Measurements from ENCODE around the gene ITSN1.
"Not testable (repeated sequence)": the region's sequence is repeated elsewhere in the genome, so short reads cannot be mapped to it uniquely, and the experiment has no call there.

The ITSN1 gene

DNA sequence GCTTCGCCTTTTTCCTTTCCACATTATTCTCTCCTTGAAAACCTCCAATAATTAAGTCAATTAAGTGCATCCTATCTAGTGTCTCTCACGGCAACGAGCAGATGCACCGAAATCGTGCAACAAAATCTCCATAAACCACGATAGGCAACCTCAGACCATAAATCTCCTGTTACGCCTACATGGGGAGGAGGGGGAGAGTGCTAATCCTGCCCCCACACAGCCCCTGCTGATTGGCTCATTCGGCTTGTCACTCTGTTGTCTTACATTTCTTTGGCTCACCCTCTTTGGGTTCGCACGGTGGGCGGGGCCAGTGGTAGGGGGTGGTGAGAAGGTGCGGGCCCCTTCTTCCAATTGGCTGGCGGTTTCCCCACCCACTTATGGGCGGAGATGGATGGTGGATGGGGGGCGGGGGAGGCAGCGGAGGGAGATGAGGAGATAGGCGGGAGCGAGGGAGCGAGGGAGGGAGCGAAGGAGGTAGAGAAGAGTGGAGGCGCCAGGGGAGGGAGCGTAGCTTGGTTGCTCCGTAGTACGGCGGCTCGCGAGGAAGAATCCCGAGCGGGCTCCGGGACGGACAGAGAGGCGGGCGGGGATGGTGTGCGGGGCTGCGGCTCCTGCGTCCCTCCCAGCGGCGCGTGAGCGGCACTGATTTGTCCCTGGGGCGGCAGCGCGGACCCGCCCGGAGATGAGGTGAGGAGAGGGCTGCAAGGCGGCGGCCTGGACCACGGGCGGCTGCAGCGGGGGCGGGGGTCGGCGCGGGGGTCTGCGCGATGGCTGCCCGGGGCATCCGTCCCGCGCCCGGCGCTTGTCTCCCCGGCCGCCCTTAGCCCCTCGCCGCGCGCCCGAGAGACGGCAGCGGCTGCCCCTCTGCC lies at the start of gene ITSN1:
ITSN1 (plus strand) TSS at position 475 of the 869 bp plus-strand sequence. CDS start 76,328 bp downstream, outside the sequence.
- peak; percentile 99 for DNase-seq (ENCODE audit: low read depth)

DNA sequence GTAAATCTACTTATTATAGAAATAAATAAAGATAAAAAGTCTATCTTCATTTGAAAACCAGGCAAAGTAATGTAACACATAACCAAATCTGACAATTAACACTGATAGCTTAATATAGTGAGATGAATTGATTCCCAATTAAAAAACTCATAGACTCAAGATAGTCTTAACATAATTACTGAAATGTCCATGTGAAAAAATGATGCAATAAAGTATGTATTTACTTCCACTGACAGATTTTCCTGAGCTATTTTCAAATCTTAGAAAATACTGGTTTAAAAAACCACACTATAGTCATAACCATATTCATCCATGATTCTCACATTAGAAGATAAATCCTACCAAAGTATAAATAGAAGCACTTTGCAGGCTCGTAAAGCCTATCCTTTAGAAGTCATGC lies 44.2 kb upstream of the ITSN1 start:
- DNase-seq (ENCODE audit: low read depth), result no peak

GRCh38 chr21:33608559-33608958 lies 33.7 kb upstream of the ITSN1 start:
- no peak for DNase-seq (ENCODE audit: low read depth)

DNA sequence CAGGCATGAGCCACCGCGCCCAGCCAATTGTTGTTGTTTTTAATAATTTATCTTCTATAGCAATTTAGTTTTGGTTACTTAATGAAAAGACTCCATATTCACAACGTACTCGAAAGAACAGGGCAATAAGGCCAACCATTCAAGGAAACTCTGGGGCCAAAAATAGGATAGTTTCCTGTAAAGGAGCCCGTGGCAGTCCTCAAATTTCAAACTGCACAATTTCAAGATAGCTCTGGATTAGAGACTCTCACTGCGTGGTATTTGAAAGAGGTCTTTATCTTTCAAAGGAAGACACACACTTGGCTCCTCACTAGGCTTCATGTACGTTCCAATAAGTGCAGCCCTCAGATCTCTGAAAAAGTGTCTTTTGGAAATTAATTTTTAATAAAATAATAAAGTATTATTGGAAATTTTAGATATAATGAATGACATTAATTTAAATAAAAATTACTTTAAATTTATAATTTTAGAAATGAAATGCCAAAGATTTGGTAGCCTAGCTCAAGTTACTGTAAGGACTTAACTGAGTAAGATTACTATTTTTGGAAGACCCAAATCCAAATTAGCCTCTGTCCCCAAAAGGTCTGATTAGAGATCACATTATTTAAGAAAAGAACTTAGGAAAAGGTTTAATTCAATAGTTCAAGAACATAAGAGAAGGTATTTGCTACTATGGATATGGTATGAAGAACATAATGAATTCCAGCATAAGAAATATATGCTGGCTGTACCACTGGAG lies 31.1 kb upstream of the ITSN1 start:
- DNase-seq (ENCODE audit: low read depth), result no peak

- not testable (repeated sequence) for DNase-seq (ENCODE audit: low read depth)
Observed at GRCh38 chr21:33617565-33617964, 24.7 kb upstream of the ITSN1 start.

GRCh38 chr21:33618407-33618806 lies 23.9 kb upstream of the ITSN1 start:
- DNase-seq (ENCODE audit: low read depth), result no peak

DNA sequence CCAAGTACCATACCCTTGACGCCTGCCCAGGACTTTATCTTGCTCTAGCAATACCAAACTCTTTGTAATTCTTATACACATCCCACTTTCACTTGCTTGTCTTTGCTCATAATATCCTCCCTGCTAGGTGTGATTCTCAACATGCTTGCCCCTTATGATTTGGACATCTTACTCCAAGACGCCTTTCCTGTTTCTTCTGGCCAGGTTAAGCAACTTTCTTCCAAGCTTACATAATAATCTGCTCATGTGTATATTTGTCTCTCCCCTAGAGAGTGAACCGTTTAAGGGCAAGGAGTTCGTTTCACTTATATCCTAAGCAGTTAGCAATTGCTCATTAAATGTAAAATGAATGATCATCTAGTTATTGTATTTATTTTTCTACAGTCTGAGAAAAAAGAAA lies 22.6 kb upstream of the ITSN1 start:
- DNase-seq (ENCODE audit: low read depth), result no peak

DNA sequence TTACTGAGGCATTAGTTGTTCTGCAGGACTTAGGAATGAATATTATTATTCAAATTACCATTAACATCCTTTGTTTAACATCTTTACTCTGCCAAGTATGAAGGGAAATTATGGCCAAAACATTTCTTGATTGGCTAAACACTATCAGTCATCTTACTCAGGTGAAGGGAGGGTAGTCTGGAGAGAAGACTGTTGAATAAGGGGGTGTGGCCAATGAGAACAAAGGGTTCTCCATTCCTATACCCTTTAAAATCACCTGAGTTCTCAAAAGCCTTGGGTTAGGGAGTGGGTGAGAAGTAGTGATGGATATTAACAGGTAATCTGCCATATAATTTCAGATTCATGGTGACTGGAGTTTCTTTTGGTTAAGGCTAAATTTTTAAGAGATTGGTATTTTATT lies 20.0 kb upstream of the ITSN1 start:
- no peak for DNase-seq (ENCODE audit: low read depth)

DNA sequence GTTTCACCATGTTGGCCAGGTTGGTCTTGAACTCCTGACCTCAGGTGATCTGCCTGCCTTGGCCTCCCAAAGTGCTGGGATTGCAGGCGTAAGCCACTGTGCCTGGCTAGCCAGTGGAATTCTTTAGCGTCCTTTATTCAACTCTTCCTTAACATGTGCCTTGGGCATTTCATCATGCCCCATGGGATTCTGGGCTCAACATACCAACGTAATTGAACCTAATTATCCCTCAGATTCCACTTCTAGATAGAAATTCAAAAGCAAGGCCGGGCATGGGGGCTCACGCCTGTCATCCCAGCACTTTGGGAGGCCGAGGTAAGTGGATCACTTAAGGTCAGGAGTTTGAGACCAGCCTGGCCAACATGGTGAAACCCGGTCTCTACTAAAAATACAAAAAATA lies 16.1 kb upstream of the ITSN1 start:
- DNase-seq (ENCODE audit: low read depth), result not testable (repeated sequence)

DNA sequence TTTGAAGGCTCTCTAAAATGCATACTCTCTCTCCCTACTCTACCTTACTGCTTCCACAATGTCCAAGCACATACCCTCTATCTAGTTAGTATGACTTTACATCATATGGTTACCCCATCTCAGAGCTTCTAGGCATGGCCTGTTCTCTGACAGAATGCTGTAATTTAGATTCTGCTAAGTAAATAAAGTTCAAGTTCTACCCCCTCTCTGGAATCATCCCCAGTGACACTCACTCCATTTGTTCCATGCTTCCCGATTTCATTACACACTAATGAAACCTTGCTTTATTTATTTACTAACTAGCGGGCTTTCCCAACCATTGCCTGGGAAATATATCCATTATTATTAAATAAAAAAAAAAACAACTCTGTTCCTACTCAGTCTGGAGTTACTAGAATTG lies 8.0 kb upstream of the ITSN1 start:
- no peak for DNase-seq (ENCODE audit: low read depth)

- DNase-seq (ENCODE audit: low read depth), result no peak
Observed at GRCh38 chr21:33640697-33641351, 1.5 kb upstream of the ITSN1 start.

DNA sequence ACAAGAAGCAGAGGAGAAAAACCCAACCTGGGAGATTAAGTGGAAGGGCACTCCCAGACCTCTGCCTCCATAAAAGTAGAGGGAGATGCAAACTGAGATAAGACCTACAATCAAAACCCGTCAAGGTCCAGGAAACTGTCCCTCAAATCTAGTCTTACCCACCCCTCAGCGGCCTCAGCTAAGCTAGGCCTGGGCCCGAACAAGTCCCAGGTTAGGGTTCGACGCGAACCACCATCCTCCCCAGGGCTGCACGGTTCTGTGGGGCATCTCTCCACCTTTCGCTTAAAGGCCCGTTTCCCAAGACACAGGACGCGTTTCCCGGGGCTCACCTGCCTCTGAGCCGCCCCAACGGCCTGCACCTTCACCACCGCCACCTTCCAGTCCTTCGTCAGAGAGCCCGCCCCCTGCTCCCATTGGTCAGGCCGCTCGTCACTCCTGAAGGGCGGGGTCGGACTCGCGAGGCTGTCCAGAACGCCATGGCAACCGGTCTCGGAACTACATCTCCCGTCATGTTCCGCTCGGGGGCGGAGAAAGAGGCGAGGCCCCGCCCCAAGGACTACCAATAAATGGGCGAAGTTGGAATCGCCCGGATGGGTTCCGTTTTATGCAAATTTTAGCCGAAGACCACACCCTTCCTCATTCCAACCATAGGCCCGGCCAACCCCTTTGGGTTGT lies 812 bp upstream of the ITSN1 start, which contains the start of gene CRYZL1:
CRYZL1 (minus strand) TSS at position 390 of the 675 bp plus-strand sequence. CDS start 10,190 bp downstream, outside the sequence.
- DNase-seq (ENCODE audit: low read depth), result peak; percentile 99

- no peak for DNase-seq (ENCODE audit: low read depth)
Observed at GRCh38 chr21:33642896-33643657, 776 bp downstream of the ITSN1 start.

GRCh38 chr21:33643658-33644311 lies 1.5 kb downstream of the ITSN1 start:
- no peak for DNase-seq (ENCODE audit: low read depth)

DNA sequence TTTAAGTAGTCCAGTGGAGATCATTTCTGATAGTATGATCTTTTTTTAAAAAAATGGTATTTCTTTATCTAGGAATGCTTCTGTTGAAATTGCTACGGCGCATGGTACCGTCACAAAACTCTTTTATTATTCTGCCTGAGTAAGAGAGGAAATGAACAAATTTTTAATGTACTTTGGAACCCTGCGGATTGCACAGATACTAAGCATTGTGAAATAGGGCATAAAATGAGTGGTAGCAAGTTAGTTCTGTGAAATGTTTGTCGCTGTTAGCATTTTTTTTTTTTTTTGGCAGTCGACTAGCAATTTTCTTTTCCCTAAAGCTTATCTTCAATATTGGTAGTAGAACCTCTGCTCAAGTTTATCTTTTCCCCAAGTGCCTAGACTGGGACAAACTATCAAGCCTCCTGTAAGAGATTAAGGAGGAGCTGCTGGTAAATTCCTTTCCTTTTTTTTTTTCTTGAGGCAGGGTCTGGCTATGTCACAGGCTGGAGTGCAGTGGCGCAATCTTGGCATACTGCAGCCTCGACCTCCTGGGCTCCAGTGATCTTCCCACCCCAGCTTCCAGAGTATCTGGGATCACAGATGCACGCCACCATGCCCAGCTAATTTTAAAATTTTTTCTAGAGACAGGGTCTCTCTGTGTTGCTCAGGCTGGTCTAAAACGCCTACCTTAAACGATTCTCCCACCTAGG lies 2.2 kb downstream of the ITSN1 start:
- DNase-seq (ENCODE audit: low read depth), result no peak

DNA sequence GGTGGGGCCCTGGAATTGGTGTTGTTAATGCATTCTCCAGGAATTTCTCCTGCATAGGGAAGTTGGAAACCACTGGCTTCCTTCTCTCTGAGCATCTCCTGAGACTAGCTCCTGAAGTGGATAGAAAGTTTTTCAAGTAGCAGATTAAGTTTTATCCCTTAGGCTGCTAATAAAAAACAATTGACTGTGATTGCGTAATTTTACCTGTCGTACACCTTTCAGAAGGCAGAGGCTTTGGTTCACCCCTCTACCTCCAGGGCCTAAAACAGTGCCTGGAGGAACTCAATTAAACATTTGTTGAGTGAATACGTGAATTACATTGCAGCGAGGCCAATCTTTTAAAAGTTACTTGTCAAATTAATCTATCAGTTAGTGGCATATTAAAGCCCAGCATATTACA lies 3.4 kb downstream of the ITSN1 start:
- no peak for DNase-seq (ENCODE audit: low read depth)

GRCh38 chr21:33647587-33647986 lies 5.3 kb downstream of the ITSN1 start:
- DNase-seq (ENCODE audit: low read depth), result no peak

GRCh38 chr21:33648555-33648954 lies 6.3 kb downstream of the ITSN1 start:
- no peak for DNase-seq (ENCODE audit: low read depth)

DNA sequence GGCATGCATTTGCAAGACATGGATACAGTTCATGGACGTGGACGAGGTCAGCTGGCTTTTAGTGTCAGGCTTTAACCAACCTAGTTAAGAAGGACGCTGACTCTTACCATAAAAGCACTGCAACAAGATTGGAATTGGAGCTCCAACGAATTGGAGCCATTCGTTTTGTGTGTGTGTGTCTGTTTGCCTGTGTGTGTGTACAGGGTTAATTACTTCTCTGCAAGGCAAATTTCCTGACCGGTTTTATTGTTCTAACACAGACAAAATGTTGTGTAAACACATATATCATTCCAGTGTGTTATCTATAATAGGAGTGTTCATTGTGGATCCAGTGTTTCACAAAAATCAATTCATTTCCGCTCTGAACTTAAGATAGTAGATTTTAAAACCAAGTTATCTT lies 7.9 kb downstream of the ITSN1 start:
- DNase-seq (ENCODE audit: low read depth), result no peak

DNA sequence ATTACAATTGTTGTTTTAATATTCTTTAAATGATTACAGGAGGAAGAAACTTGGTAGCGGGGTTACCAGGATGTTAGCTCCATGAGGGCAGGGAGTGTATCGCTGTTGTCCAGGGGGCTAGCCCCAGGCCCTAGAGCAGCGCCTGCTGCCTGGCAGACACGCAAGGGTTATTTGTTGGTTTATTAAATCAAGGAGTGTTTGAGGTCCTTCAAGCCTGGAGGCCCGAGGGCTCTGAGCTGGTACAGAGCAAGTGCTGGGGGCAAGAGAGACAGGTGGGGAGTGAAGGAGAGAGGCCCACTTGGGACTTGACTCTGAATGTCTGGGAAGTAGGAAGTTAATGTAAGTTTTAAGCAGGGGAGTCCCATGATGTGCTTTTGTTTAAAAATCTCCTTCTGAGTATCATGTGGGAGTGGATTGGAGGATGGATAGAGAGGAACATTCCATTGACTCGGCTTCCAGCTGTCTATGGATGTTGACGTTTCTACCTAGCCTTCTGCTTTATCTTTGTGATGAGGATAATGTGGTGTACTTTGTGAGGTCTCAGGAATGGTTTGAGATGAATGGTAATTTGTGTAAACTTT lies 8.7 kb downstream of the ITSN1 start:
- no peak for DNase-seq (ENCODE audit: low read depth)

All from fibroblast of the conjunctiva (primary cell).